ENCODE measurements around the gene CETN1. TPM values are rescaled to one million over a fixed set of nuclear protein-coding genes. Genes with fewer than 3 reads are reported as not detected.

CETN1 gene
- total RNA-seq, 1 donor from 2014 or later = not detected

- H3K4me3 ChIP-seq = no peak overlapping the region
- H3K4me1 ChIP-seq = no peaks in the 10 kb centered on the region
- ATAC-seq (no peak), DNase-seq (no peak)
- no peaks in the 10 kb centered on the region for H3K27me3 ChIP-seq
- intact Hi-C loops (cut with DNase I) = no loop called here
- H3K36me3 ChIP-seq = no peaks in the 10 kb centered on the region
- no peaks in the 10 kb centered on the region for H3K9me3 ChIP-seq
- no peak overlapping the region for H3K27ac ChIP-seq
- TF ChIP-seq CTCF (IDR thresholded peaks at IDR 0.05) = no peak
These were observed 2.4 kb upstream of the CETN1 start for GRCh38 chr18:577643-578375.

GRCh38 chr18:579238-579637 lies 942 bp upstream of the CETN1 start:
- Histone ChIP-seq H3K4me1 (no peaks in the 10 kb centered on the region), H3K27ac (no peak overlapping the region), H3K27me3 (no peaks in the 10 kb centered on the region), H3K9me3 (no peaks in the 10 kb centered on the region), H3K4me3 (no peak overlapping the region), H3K36me3 (no peaks in the 10 kb centered on the region)
- no peak for DNase-seq
- ATAC-seq = no peak
- intact Hi-C loops (cut with DNase I) = no loop called here
- TF ChIP-seq CTCF (IDR thresholded peaks at IDR 0.05) = no peak

GRCh38 chr18:581096-581495 lies 916 bp downstream of the CETN1 start:
- no peaks in the 10 kb centered on the region for H3K36me3 ChIP-seq
- no peak overlapping the region for H3K4me3 ChIP-seq
- no peak overlapping the region for H3K27ac ChIP-seq
- intact Hi-C loops (cut with DNase I) = no loop called here
- no peaks in the 10 kb centered on the region for H3K27me3 ChIP-seq
- H3K4me1 ChIP-seq = no peaks in the 10 kb centered on the region
- ATAC-seq (no peak), DNase-seq (no peak)
- no peak for TF ChIP-seq CTCF (IDR thresholded peaks at IDR 0.05)
- no peaks in the 10 kb centered on the region for H3K9me3 ChIP-seq

GRCh38 chr18:582465-582864 lies 2.3 kb downstream of the CETN1 start:
- no peak for TF ChIP-seq CTCF (IDR thresholded peaks at IDR 0.05)
- H3K27ac ChIP-seq = no peak overlapping the region
- ATAC-seq = no peak
- no peak overlapping the region for H3K4me3 ChIP-seq
- no peaks in the 10 kb centered on the region for H3K4me1 ChIP-seq
- H3K27me3 ChIP-seq = no peaks in the 10 kb centered on the region
- no peaks in the 10 kb centered on the region for H3K9me3 ChIP-seq
- no peaks in the 10 kb centered on the region for H3K36me3 ChIP-seq
- DNase-seq = no peak
- intact Hi-C loops (cut with DNase I) = no loop called here

GRCh38 chr18:595068-595467 lies 14.9 kb downstream of the CETN1 start:
- H3K36me3 ChIP-seq = no peaks in the 10 kb centered on the region
- TF ChIP-seq CTCF (IDR thresholded peaks at IDR 0.05) = no peak
- no peak for ATAC-seq
- no peaks in the 10 kb centered on the region for H3K27me3 ChIP-seq
- H3K27ac ChIP-seq = no peak overlapping the region
- H3K4me1 ChIP-seq = peaks cover 6% of the 10 kb centered on the region
- no peak for DNase-seq
- intact Hi-C loops (cut with DNase I) = no loop called here
- no peak overlapping the region for H3K4me3 ChIP-seq
- no peaks in the 10 kb centered on the region for H3K9me3 ChIP-seq

- Histone ChIP-seq H3K4me3 (no peak overlapping the region), H3K9me3 (no peaks in the 10 kb centered on the region), H3K36me3 (no peaks in the 10 kb centered on the region), H3K4me1 (peaks cover 6% of the 10 kb centered on the region), H3K27me3 (no peaks in the 10 kb centered on the region), H3K27ac (no peak overlapping the region)
- DNase-seq (no peak), ATAC-seq (no peak)
- intact Hi-C loops (cut with DNase I) = no loop called here
- no peak for TF ChIP-seq CTCF (IDR thresholded peaks at IDR 0.05)
These were observed 15.4 kb downstream of the CETN1 start for GRCh38 chr18:595571-595970.
